Caco-2 (cell line): Measurements from ENCODE around the gene ST6GALNAC2. TPM values are rescaled to one million over a fixed set of nuclear protein-coding genes. Genes with fewer than 3 reads are reported as not detected.
"Not testable (repeated sequence)": the region's sequence is repeated elsewhere in the genome, so short reads cannot be mapped to it uniquely, and the experiment has no call there.

Source experiments
- BruUV-seq: library from RNA; stranded (reverse); fragments of 400-500 nt; replicated peaks from 2 replicates; lab custom pipeline; 2021; lab: Mats Ljungman, UMichigan
- CTCF ChIA-PET: fragments of 300-600 bp; sonication (Branson Sonifier 250); formaldehyde crosslinking; loops from one replicate; lab custom pipeline; 2022; ENCODE audit warnings: antibody characterized with exemption; lab: Charles Lee
- POLR2A ChIA-PET: fragments of 300-600 bp; sonication (Branson Sonifier 250); formaldehyde crosslinking; loops from one replicate; lab custom pipeline; 2022; ENCODE audit warnings: antibody characterized with exemption; lab: Charles Lee
- DNase-seq, 2 experiments: peaks; one replicate each; pipeline versions ENCODE4 v3.0.0 to v3.0.0-alpha.2; 2020 to 2022
- H3K27me3 ChIP-seq: replicated peaks from 2 replicates; pipeline ENCODE4 v1.6.0; 2011; ENCODE audit warnings: low read length; ENCODE audit not compliant: control insufficient read depth, insufficient read depth
- H3K36me3 ChIP-seq: 2 replicates; pipeline ENCODE4 v1.5.1; 2011; ENCODE audit warnings: low read length; ENCODE audit not compliant: control insufficient read depth, insufficient read depth
- H3K4me1 ChIP-seq: fragments of 250-450 bp; sonication (Bioruptor Pico); 2 replicates; pipeline ENCODE4 v1.5.1; 2020; ENCODE audit warnings: mild to moderate bottlenecking
- H3K4me3 ChIP-seq: 2 replicates; pipeline ENCODE4 v1.5.1; 2011; ENCODE audit warnings: low read depth, mild to moderate bottlenecking, control low read depth, low read length
- H3K9me3 ChIP-seq: fragments of 250-450 bp; sonication (Bioruptor Pico); 2 replicates; pipeline ENCODE4 v1.5.1; 2020; ENCODE audit warnings: mild to moderate bottlenecking, moderate library complexity
- H3K27ac Mint-ChIP-seq: one replicate; pipeline ENCODE4 v1.8.0; 2022; ENCODE audit warnings: mixed read lengths; ENCODE audit not compliant: unreplicated experiment
- H3K27me3 Mint-ChIP-seq: one replicate; pipeline ENCODE4 v1.8.0; 2022; ENCODE audit warnings: mixed read lengths; ENCODE audit not compliant: insufficient read depth, unreplicated experiment
- H3K36me3 Mint-ChIP-seq: one replicate; pipeline ENCODE4 v1.8.0; 2022; ENCODE audit warnings: mild to moderate bottlenecking, mixed read lengths; ENCODE audit not compliant: insufficient read depth, unreplicated experiment
- H3K4me1 Mint-ChIP-seq: one replicate; pipeline ENCODE4 v1.8.0; 2022; ENCODE audit warnings: low read depth, mixed read lengths; ENCODE audit not compliant: unreplicated experiment
- H3K4me3 Mint-ChIP-seq: one replicate; pipeline ENCODE4 v1.8.0; 2022; ENCODE audit warnings: mild to moderate bottlenecking, moderate library complexity, mixed read lengths; ENCODE audit not compliant: unreplicated experiment
- H3K9me3 Mint-ChIP-seq: one replicate; pipeline ENCODE4 v1.8.0; 2022; ENCODE audit warnings: mixed read lengths; ENCODE audit not compliant: unreplicated experiment
- CTCF ChIP-seq, 2 experiments: fragments of 200-600 bp in 1 of 2; IDR thresholded peaks; 1 replicate in 1 of 2; 2 replicates in 1 of 2; pipeline versions ENCODE4 v1.5.1 to v1.8.0; 2011 to 2022; ENCODE audit warnings: antibody characterized with exemption in 1 of 2, control low read depth in 1 of 2, inconsistent platforms in 1 of 2, low read depth in 1 of 2, low read length in 1 of 2, mild to moderate bottlenecking in 1 of 2, moderate library complexity in 1 of 2; ENCODE audit not compliant: insufficient read depth in 1 of 2, severe bottlenecking in 1 of 2, unreplicated experiment in 1 of 2
- intact Hi-C: fragments of 100-400 bp; cut with micrococcal nuclease; formaldehyde crosslinking; loops from one replicate; pipeline ENCODE4 v1.10.0; 2022; ENCODE audit not compliant: unreplicated experiment
- total RNA-seq: library from RNA; stranded (reverse); gene quantifications from 2 replicates; pipeline ENCODE4 v1.2.3, GENCODE V29; 2022

The ST6GALNAC2 gene
- total RNA-seq, 1 experiment from 2014 or later = 0.77 TPM

- DNase-seq = peak in 1 of 2 experiments; percentile 32
- no peaks in the 10 kb centered on the region for H3K36me3 Mint-ChIP-seq
- H3K4me1 Mint-ChIP-seq = peaks cover 10% of the 10 kb centered on the region
- Histone ChIP-seq H3K27me3 (no peaks in the 10 kb centered on the region), H3K4me1 (peaks cover 16% of the 10 kb centered on the region), H3K36me3 (no peaks in the 10 kb centered on the region), H3K9me3 (no peaks in the 10 kb centered on the region), H3K4me3 (no peak overlapping the region)
- no peaks in the 10 kb centered on the region for H3K27me3 Mint-ChIP-seq
- BruUV-seq = no TSS peak
- intact Hi-C loops = no loop called here
- H3K4me3 Mint-ChIP-seq = no peak overlapping the region
- POLR2A ChIA-PET = no interaction called here
- no peaks in the 10 kb centered on the region for H3K9me3 Mint-ChIP-seq
- peak overlapping the region; percentile 9 for H3K27ac Mint-ChIP-seq
- CTCF ChIA-PET = interaction anchor here (0.6 to 1.2 kb wide), 3 partner anchors 13 to 983 kb away, joined by 4 to 8 read pairs (median 4); no protein-coding TSS in a partner anchor
- no peak for TF ChIP-seq CTCF (IDR thresholded peaks at IDR 0.05; ENCODE audit: insufficient read depth in 1 of 2, low read depth in 1 of 2, low read length in 1 of 2, severe bottlenecking in 1 of 2, unreplicated experiment in 1 of 2)
Observed at GRCh38 chr17:76527430-76528111, 58.1 kb downstream of the ST6GALNAC2 start.

DNA sequence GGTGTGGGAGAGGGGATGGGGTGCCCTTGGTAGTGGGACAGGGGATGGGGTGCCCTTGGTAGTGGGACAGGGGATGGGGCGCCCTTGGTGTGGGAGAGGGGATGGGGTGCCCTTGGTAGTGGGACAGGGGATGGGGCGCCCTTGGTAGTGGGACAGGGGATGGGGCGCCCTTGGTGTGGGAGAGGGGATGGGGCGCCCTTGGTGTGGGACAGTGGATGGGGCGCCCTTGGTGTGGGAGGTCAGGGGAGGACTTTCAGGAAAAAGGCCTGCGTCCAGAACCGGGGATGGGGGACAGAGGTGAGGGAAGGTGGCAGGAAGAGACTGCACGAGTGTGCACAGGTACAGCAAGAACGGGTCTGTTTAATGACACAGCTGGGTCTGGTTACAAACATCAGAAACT lies 58.6 kb downstream of the ST6GALNAC2 start:
- H3K36me3 Mint-ChIP-seq, H3K4me1 Mint-ChIP-seq, H3K4me3 Mint-ChIP-seq, POLR2A ChIA-PET, H3K36me3 ChIP-seq, BruUV-seq, intact Hi-C loops, H3K27me3 ChIP-seq, H3K4me3 ChIP-seq, H3K9me3 Mint-ChIP-seq, H3K27me3 Mint-ChIP-seq, H3K9me3 ChIP-seq, DNase-seq: not testable (repeated sequence)
- CTCF ChIA-PET = interaction anchor here (1.2 kb wide), 1 partner anchor 14 kb away, joined by 4 read pairs; no protein-coding TSS in a partner anchor
- peak overlapping the region; percentile 9 for H3K27ac Mint-ChIP-seq
- peaks cover 15% of the 10 kb centered on the region for H3K4me1 ChIP-seq

GRCh38 chr17:76525513-76525833 lies 60.2 kb downstream of the ST6GALNAC2 start:
- H3K27me3 ChIP-seq, H3K27ac Mint-ChIP-seq, BruUV-seq, intact Hi-C loops, H3K36me3 ChIP-seq, H3K27me3 Mint-ChIP-seq, H3K9me3 ChIP-seq, H3K36me3 Mint-ChIP-seq, H3K4me3 Mint-ChIP-seq, H3K4me3 ChIP-seq, H3K9me3 Mint-ChIP-seq, POLR2A ChIA-PET, DNase-seq, H3K4me1 Mint-ChIP-seq: not testable (repeated sequence)
- CTCF ChIA-PET = interaction anchor here (0.9 to 1.4 kb wide), 2 partner anchors 15 to 156 kb away, joined by 3 read pairs; no protein-coding TSS in a partner anchor
- H3K4me1 ChIP-seq = peaks cover 15% of the 10 kb centered on the region
